HG02885 (cell line): ENCODE data around the gene DNASE1L1.
A peak's percentile ranks its signal among the peaks of the same experiment; 100 is the strongest.

Source experiments
- ATAC-seq: cut with Tn5 transposase; IDR thresholded peaks from one replicate; pipeline ENCODE4 v1.9.1; 2021; ENCODE audit warnings: mild to moderate bottlenecking; ENCODE audit not compliant: unreplicated experiment, poor library complexity

DNASE1L1 gene

GRCh38 chrX:154409222-154409871 lies at the start of gene DNASE1L1:
Gene DNASE1L1, minus strand, starts transcription at chrX:154409254. Its CDS starts 3,686 bp downstream, at chrX:154405568.
- ATAC-seq: peak; percentile 60

- peak; percentile 65 for ATAC-seq
Observed at GRCh38 chrX:154458116-154458953, 49.3 kb upstream of the DNASE1L1 start, which contains the start of gene PLXNA3. Gene PLXNA3, plus strand, starts transcription at chrX:154458281. Its CDS starts 1,903 bp downstream, at chrX:154460184.

GRCh38 chrX:154457491-154458115 lies 48.5 kb upstream of the DNASE1L1 start:
- peak; percentile 65 for ATAC-seq

- no peak for ATAC-seq
Observed at GRCh38 chrX:154452823-154453222, 43.8 kb upstream of the DNASE1L1 start.

GRCh38 chrX:154450312-154450711 lies 41.3 kb upstream of the DNASE1L1 start:
- no peak for ATAC-seq

- ATAC-seq: no peak
Observed at GRCh38 chrX:154449618-154450017, 40.6 kb upstream of the DNASE1L1 start.

GRCh38 chrX:154448484-154448883 lies 39.4 kb upstream of the DNASE1L1 start:
- no peak for ATAC-seq

- no peak for ATAC-seq
Observed at GRCh38 chrX:154446430-154446829, 37.4 kb upstream of the DNASE1L1 start.

- no peak for ATAC-seq
Observed at GRCh38 chrX:154445776-154446175, 36.7 kb upstream of the DNASE1L1 start.

GRCh38 chrX:154444755-154445246 lies 35.7 kb upstream of the DNASE1L1 start:
- ATAC-seq: no peak

- ATAC-seq: peak; percentile 75
Observed at GRCh38 chrX:154443992-154444754, 35.1 kb upstream of the DNASE1L1 start, which contains the start of gene FAM50A. Gene FAM50A, plus strand, starts transcription at chrX:154444141. Its CDS starts 95 bp downstream, at chrX:154444236.

GRCh38 chrX:154443479-154443910 lies 34.4 kb upstream of the DNASE1L1 start:
- ATAC-seq: peak; percentile 3

GRCh38 chrX:154441984-154442707 lies 33.1 kb upstream of the DNASE1L1 start:
- no peak for ATAC-seq

- ATAC-seq: no peak
Observed at GRCh38 chrX:154441564-154441963, 32.5 kb upstream of the DNASE1L1 start.

- ATAC-seq: no peak
Observed at GRCh38 chrX:154440623-154441357, 31.7 kb upstream of the DNASE1L1 start.

GRCh38 chrX:154439841-154440240 lies 30.8 kb upstream of the DNASE1L1 start:
- ATAC-seq: no peak

- no peak for ATAC-seq
Observed at GRCh38 chrX:154437971-154438893, 29.2 kb upstream of the DNASE1L1 start.
